Adipocyte (in vitro differentiated cells): Measurements from ENCODE around the gene FBN2.
A peak's percentile ranks its signal among the peaks of the same experiment; 100 is the strongest.

ENCODE experiments used
- DNase-seq: peaks from one replicate; pipeline ENCODE4 v3.0.0-alpha.2; 2015; ENCODE audit warnings: low read depth
- H3K27me3 ChIP-seq: replicated peaks from 2 replicates; pipeline ENCODE4 v1.7.0; 2013; ENCODE audit warnings: mild to moderate bottlenecking, low read length, moderate library complexity; ENCODE audit not compliant: control insufficient read depth, insufficient read depth
- H3K36me3 ChIP-seq: 2 replicates; pipeline ENCODE4 v1.7.0; 2013; ENCODE audit warnings: low read length, mild to moderate bottlenecking, moderate library complexity; ENCODE audit not compliant: control insufficient read depth, insufficient read depth, severe bottlenecking
- H3K4me1 ChIP-seq: 2 replicates; pipeline ENCODE4 v1.7.0; 2013; ENCODE audit warnings: mild to moderate bottlenecking, low read length, moderate library complexity; ENCODE audit not compliant: control insufficient read depth, insufficient read depth
- H3K4me3 ChIP-seq: 2 replicates; pipeline ENCODE4 v1.7.0; 2013; ENCODE audit warnings: mild to moderate bottlenecking, low read length, moderate library complexity
- H3K9ac ChIP-seq: 2 replicates; pipeline ENCODE4 v1.7.0; 2013; ENCODE audit warnings: mild to moderate bottlenecking, low read length, moderate library complexity
- H3K9me3 ChIP-seq: 2 replicates; pipeline ENCODE4 v1.7.0; 2013; ENCODE audit warnings: mild to moderate bottlenecking, low read length, moderate library complexity; ENCODE audit not compliant: control insufficient read depth

Gene FBN2

DNA sequence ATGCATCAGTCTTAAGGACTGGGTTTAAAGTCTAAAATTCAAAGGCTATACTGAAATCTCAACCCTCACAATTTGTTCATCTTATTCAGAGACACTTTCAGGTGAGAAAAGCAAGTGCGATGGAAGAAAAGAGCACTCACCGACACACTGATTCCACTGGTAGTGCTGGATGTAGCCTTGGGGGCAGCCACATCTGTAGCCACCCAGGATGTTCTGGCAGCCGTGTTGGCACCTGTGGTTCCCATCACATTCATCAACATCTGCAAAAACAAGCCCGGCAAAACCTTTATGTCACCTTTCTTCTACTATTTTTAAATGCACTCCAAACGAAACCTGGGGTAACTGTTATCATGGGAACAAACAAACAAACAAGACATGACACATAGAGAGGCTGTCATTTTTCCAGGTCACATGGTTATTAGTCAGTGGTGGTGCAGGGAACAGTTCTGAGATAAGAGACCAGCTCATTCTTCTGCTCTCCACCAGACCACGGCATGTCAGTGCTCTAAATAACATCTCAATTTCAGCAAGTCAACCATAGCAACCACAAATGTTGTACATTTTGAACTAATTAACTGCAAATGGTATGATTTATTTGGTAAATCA is 266.1 kb downstream of the FBN2 start:
- Histone ChIP-seq H3K27me3 (no peaks in the 10 kb centered on the region), H3K36me3 (peaks cover 93% of the 10 kb centered on the region), H3K9me3 (no peaks in the 10 kb centered on the region)

DNA sequence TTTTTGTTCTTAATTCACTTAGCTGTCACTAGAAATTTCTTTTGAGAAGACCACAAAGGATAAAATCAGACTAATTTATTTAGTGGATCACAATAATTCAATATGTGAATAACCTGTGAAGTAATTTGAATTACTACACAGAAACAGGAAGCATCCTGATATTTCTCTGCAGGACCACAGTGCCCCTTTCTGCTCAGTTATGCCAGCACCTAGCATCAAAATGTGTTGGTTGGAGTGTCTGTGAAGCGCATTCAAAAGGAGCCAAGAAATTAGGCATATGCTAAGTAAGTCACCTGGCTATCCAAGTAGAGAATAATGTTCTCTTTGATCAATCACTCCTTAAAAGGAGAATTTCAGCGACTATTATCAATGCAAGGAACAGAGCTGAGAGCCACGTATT is 267.0 kb downstream of the FBN2 start:
- H3K27me3 ChIP-seq, result no peaks in the 10 kb centered on the region
- H3K9me3 ChIP-seq, result no peaks in the 10 kb centered on the region
- H3K36me3 ChIP-seq, result peaks cover 91% of the 10 kb centered on the region
- no peak overlapping the region for H3K4me3 ChIP-seq
- no peak for DNase-seq
- H3K9ac ChIP-seq, result no peak overlapping the region
- peaks cover 5% of the 10 kb centered on the region for H3K4me1 ChIP-seq

More for the DNA sequence above, 266.1 kb downstream of the FBN2 start:
- H3K9ac ChIP-seq, result no peak overlapping the region
- no peak overlapping the region for H3K4me3 ChIP-seq
- DNase-seq, result peak; percentile 69
- peaks cover 5% of the 10 kb centered on the region for H3K4me1 ChIP-seq

DNA sequence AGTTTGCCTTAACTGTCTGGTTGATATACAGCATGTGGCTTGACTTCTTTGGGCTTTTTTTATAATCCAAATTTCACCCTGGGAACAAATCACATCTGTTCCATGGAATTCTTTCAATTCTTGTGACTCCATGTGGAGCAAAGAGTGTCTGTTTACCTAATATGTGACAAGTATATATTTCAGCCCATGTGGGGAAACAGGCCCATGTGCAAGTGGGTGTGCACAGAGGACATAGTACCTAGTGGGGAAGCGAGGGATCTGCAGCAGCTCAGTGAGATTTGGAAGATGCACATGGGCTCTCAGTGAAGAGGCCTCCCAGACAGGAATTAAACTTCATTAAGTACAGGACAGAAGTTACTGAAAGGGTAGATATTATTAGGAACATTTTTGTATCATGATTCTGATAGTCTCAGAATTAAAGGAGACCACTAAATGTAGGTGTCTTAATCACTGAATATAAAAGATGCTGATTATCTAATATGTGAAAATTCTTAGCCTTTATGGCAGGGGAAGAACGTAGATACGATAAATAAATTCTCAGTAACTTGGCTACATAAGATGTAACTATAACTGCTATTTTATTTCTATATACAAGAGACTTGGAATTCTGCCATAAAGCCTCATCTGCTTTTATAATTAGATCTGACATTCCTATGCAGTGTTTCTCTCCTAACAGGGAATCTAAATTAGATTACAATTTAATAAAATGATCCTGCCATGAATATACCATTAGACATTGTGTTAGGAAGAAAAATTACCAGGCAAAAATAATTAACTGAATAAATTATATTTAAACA is 273.3 kb downstream of the FBN2 start:
- Histone ChIP-seq H3K27me3 (no peaks in the 10 kb centered on the region), H3K9ac (no peak overlapping the region), H3K4me3 (no peak overlapping the region), H3K9me3 (no peaks in the 10 kb centered on the region), H3K4me1 (peaks cover 11% of the 10 kb centered on the region), H3K36me3 (peaks cover 94% of the 10 kb centered on the region)
- peak; percentile 37 for DNase-seq

DNA sequence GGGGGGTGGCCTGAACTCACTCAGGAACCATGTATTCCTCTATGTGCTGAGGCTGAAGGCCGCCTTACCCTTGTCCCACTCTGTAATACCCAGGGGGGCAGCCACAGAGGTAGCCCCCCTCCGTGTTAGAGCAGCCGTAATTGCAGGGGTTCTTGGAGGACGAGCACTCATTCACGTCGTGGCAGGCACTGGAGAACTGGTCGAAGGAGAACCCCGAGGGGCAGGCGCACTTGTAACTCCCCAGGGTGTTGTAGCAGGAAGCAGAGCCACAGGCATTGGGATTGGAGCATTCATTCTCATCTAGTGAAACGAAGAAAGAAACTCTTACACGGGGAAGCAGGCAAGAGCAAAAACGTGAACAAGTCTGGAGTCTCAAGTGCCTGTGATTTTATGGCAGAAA is 274.7 kb downstream of the FBN2 start:
- no peak for DNase-seq
- Histone ChIP-seq H3K27me3 (no peaks in the 10 kb centered on the region), H3K9me3 (no peaks in the 10 kb centered on the region), H3K9ac (no peak overlapping the region), H3K36me3 (peaks cover 98% of the 10 kb centered on the region), H3K4me1 (peaks cover 11% of the 10 kb centered on the region), H3K4me3 (no peak overlapping the region)

DNA sequence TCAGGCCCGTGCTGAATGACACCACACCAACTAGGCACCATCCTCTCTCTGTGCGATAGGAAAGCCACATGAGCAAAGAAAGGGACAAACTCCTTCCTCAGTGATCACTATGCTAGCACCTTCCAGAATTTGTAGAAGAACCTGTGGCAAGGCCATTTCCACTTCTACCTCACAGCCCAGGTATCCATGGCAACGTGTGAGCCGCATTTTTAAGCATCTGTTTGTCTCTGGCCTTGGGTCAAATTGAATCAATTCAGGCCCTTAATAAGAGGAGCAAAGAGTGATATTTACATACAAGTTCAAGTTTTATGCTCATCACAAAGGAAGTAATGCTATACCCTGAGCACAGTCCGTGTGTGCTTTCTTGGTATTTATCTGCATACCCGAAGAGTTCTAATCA is 275.1 kb downstream of the FBN2 start:
- Histone ChIP-seq H3K9me3 (no peaks in the 10 kb centered on the region), H3K4me3 (no peak overlapping the region), H3K36me3 (peaks cover 98% of the 10 kb centered on the region), H3K9ac (no peak overlapping the region), H3K27me3 (no peaks in the 10 kb centered on the region), H3K4me1 (peaks cover 11% of the 10 kb centered on the region)
- no peak for DNase-seq

DNA sequence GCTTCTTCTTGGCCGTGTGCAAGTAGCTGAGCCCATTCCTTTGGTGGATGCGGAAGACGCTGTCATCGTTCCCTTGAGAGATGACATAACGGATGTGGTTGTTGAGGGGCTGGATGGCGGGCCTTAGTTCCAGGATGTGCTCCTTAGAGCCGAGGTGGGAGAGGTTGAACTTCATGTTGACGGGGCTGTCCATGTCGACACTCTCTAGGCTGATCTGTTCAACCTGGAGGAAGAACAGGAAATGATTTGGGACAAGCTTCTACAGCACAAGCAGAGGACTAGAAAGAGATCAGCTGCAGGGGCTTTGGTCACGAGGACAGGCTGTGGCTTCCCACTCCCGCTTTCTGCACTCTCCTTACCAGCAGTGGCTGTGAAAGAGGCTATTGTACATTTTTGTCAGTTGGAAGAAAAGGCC is 278.4 kb downstream of the FBN2 start:
- H3K27me3 ChIP-seq, result no peaks in the 10 kb centered on the region
- H3K4me1 ChIP-seq, result peaks cover 13% of the 10 kb centered on the region
- no peak overlapping the region for H3K9ac ChIP-seq
- no peaks in the 10 kb centered on the region for H3K9me3 ChIP-seq
- H3K4me3 ChIP-seq, result no peak overlapping the region
- H3K36me3 ChIP-seq, result peaks cover 93% of the 10 kb centered on the region
- DNase-seq, result no peak

DNA sequence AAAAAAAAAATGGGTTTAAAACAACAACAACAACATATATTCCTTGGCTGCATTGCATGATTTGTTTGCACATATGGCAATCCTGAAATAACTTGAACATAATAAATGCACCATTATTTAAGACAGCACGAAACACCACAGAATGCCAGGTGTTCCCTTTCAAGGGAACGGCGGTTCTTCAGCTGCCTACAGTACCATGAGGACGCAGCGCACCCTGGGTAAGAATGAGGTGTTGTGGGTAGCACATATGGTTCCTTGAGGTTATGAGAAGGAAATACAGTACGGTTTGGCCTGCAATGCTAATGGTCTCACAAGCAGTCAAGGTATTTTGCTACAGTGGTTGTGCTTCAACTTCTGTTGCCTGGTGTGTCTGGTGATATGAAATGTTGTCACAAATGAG is 279.7 kb downstream of the FBN2 start:
- Histone ChIP-seq H3K4me3 (no peak overlapping the region), H3K9ac (no peak overlapping the region), H3K4me1 (peaks cover 10% of the 10 kb centered on the region), H3K36me3 (peaks cover 81% of the 10 kb centered on the region), H3K27me3 (no peaks in the 10 kb centered on the region), H3K9me3 (no peaks in the 10 kb centered on the region)
- no peak for DNase-seq

DNA sequence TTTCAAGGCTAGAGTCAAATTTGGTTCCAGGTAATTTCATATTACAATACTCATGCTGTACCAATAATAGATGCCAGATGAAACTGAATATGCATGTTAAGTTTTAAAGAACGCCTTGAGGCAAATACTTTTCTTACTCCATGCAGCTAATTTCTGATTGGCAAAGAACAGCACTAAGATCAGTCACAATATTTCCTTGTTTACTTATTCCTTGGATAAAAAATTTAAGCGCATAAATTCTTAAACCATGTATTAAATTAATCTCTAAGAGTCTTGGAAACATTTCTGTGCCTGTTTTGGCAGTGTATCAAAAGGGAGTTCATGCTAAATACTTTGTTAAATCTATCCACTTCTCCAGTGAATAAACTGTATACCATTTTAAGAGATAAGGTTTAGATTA is 281.0 kb downstream of the FBN2 start:
- Histone ChIP-seq H3K4me1 (peaks cover 15% of the 10 kb centered on the region), H3K9me3 (no peaks in the 10 kb centered on the region), H3K36me3 (peaks cover 68% of the 10 kb centered on the region), H3K9ac (no peak overlapping the region), H3K4me3 (no peak overlapping the region), H3K27me3 (no peaks in the 10 kb centered on the region)
- DNase-seq, result peak; percentile 77

DNA sequence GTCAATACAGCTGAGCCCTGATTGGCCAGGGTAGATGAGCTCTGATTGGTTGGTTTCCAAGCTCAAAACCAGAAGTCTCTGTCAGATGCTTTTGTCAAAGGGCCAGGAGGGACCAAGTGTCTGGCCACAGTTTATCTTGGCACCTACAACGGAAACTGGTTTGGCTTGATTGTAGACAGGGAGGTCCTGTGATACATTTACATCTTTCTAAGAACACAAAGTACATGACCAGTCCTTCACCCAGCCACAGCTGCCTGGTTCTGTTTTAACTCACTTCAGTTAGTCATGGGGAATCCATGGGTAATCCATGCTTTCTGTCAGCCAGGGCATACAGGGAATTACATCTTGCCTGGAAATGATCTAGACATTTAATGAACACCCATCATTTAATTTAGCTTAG is 283.3 kb downstream of the FBN2 start:
- peak; percentile 81 for DNase-seq
- Histone ChIP-seq H3K4me1 (peaks cover 15% of the 10 kb centered on the region), H3K9ac (no peak overlapping the region), H3K4me3 (no peak overlapping the region), H3K9me3 (no peaks in the 10 kb centered on the region), H3K27me3 (no peaks in the 10 kb centered on the region), H3K36me3 (peaks cover 45% of the 10 kb centered on the region)

DNA sequence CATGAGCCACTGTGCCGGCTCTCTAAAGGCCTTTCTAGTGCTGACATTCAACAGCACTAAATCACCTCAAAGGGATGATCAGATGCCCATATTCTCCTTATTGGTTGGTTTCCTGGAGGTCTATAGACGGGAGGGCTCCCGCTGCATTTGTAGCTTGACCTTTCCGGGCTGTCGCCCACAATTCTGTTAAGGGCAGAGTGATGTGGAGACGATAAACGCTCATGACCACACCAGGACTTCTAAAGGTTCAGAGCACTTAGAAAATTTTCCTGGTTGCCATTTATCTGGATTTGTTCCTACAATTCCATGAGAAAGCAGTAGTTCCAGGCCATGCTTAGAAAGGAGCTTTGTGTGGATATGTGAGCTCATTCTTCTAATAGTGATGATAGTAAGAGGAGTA is 284.2 kb downstream of the FBN2 start:
- no peak overlapping the region for H3K4me3 ChIP-seq
- H3K9ac ChIP-seq, result no peak overlapping the region
- H3K36me3 ChIP-seq, result peaks cover 36% of the 10 kb centered on the region
- H3K4me1 ChIP-seq, result peaks cover 15% of the 10 kb centered on the region
- no peaks in the 10 kb centered on the region for H3K27me3 ChIP-seq
- no peaks in the 10 kb centered on the region for H3K9me3 ChIP-seq
- no peak for DNase-seq

DNA sequence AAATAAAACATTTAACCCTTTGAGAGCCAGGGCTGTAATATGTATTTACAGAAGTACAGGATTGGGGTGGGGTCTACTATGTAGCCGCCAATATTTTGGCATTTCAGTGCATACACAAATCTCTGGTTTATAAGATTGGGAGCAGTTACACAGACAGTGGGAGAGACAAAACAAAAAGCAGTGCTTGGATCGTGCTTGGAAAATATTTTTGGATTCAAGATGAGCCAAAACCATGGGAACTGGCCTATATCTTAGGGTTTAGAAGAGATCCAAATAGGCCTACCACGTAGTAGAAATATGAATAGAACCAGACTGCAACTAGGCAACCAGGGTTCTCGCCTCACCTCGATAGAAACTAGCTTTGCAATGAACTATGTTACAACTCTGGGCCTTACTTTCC is 284.9 kb downstream of the FBN2 start:
- DNase-seq, result no peak
- Histone ChIP-seq H3K4me3 (no peak overlapping the region), H3K4me1 (peaks cover 15% of the 10 kb centered on the region), H3K36me3 (peaks cover 28% of the 10 kb centered on the region), H3K27me3 (no peaks in the 10 kb centered on the region), H3K9ac (no peak overlapping the region), H3K9me3 (no peaks in the 10 kb centered on the region)
